GM12891 (cell line): ENCODE measurements around the gene THTPA.
A peak's percentile ranks its signal among the peaks of the same experiment; 100 is the strongest.

Experiments
- PAX5 ChIP-seq: IDR thresholded peaks from 2 replicates; pipeline ENCODE4 v1.6.1; 2011; ENCODE audit warnings: low read length, moderate library complexity, mild to moderate bottlenecking; ENCODE audit not compliant: insufficient read depth, severe bottlenecking
- POLR2A ChIP-seq: IDR thresholded peaks from 2 replicates; pipeline ENCODE4 v1.6.1; 2011; ENCODE audit warnings: low read depth, low read length, control low read depth
- POLR2AphosphoS5 ChIP-seq: IDR thresholded peaks from 2 replicates; pipeline ENCODE4 v1.6.1; 2011; ENCODE audit warnings: low read depth, low read length, control low read depth
- SPI1 ChIP-seq: IDR thresholded peaks from 2 replicates; pipeline ENCODE4 v1.6.1; 2011; ENCODE audit warnings: low read depth, low read length, control low read depth
- TAF1 ChIP-seq: IDR thresholded peaks from 2 replicates; pipeline ENCODE4 v1.6.1; 2011; ENCODE audit warnings: low read depth, low read length, control low read depth

DNA sequence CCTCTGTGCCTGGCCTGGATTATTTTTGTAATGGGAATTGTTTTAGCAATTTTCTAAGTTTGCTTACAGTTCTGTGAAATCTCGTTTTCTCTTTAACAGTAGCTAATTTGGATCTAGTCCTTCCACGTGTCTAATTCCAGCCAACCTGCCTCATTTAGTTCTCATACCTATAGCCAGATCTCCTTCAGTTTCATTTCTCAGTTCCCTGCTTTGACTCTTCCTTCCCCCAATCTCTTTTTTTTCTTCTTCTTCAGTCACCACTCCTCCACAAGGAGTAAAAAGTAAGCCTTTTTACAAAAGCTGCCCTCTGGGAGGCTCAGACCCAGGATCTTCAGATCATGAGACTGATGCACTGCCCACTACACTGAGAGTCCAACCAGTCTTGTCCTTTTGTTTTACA, 1.4 kb downstream of the THTPA start:
- TF ChIP-seq POLR2A: no peak
- peak; percentile 81 for TF ChIP-seq SPI1
- no peak for TF ChIP-seq PAX5
- TF ChIP-seq POLR2AphosphoS5: no peak
- no peak for TF ChIP-seq TAF1
